ENCODE data around the gene GFOD2.

GRCh38 chr16:67731071-67731752, 12.1 kb upstream of the GFOD2 start:
- TF ChIP-seq, protein P1, sequence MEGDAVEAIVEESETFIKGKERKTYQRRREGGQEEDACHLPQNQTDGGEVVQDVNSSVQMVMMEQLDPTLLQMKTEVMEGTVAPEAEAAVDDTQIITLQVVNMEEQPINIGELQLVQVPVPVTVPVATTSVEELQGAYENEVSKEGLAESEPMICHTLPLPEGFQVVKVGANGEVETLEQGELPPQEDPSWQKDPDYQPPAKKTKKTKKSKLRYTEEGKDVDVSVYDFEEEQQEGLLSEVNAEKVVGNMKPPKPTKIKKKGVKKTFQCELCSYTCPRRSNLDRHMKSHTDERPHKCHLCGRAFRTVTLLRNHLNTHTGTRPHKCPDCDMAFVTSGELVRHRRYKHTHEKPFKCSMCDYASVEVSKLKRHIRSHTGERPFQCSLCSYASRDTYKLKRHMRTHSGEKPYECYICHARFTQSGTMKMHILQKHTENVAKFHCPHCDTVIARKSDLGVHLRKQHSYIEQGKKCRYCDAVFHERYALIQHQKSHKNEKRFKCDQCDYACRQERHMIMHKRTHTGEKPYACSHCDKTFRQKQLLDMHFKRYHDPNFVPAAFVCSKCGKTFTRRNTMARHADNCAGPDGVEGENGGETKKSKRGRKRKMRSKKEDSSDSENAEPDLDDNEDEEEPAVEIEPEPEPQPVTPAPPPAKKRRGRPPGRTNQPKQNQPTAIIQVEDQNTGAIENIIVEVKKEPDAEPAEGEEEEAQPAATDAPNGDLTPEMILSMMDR (IDR thresholded peaks at IDR 0.05): no peak
- TF ChIP-seq POLR2A (IDR thresholded peaks at IDR 0.05): no peak
